Neural progenitor cell (in vitro differentiated cells): Measurements from ENCODE around the gene WRAP53.

Experiments
- CTCF ChIP-seq: fragments of 200-600 bp; sonication (generic); IDR thresholded peaks from 2 replicates; pipeline ENCODE4 v1.5.1; 2017; ENCODE audit warnings: antibody characterized with exemption, mild to moderate bottlenecking
- EZH2 ChIP-seq: fragments of 200-600 bp; sonication (generic); IDR thresholded peaks from 2 replicates; pipeline ENCODE4 v1.6.1; 2017; ENCODE audit warnings: antibody characterized with exemption, mild to moderate bottlenecking, moderate library complexity
- EZH2phosphoT487 ChIP-seq: fragments of 200-600 bp; sonication (generic); IDR thresholded peaks from 2 replicates; pipeline ENCODE4 v1.6.1; 2017; ENCODE audit warnings: antibody characterized with exemption

- no peak for TF ChIP-seq EZH2
- no peak for TF ChIP-seq CTCF
- TF ChIP-seq EZH2phosphoT487 = no peak
Measured at GRCh38 chr17:7710301-7710700, 22.0 kb downstream of the WRAP53 start.
